SK-N-MC (cell line): ENCODE data around the gene TGFA.

ENCODE experiments used
- EZH2 ChIP-seq: fragments of 200-600 bp; sonication (generic); IDR thresholded peaks from one replicate; pipeline ENCODE4 v1.6.1; 2017; ENCODE audit warnings: antibody characterized with exemption
- FOXP2 ChIP-seq: optimal IDR thresholded peaks from 2 replicates; pipeline ENCODE3; 2011; ENCODE audit warnings: mild to moderate bottlenecking, moderate library complexity; ENCODE audit not compliant: insufficient read depth; ENCODE audit errors: extremely low read length, control extremely low read depth
- POLR2AphosphoS5 ChIP-seq: IDR thresholded peaks from 2 replicates; pipeline ENCODE4 v1.6.1; 2012; ENCODE audit warnings: mild to moderate bottlenecking, low read depth, low read length, borderline replicate concordance

- TF ChIP-seq EZH2 = no peak
- no peak for TF ChIP-seq POLR2AphosphoS5
- TF ChIP-seq FOXP2 = no peak
Observed at GRCh38 chr2:70460333-70460732, 93.3 kb downstream of the TGFA start.
